ENCODE data around the gene SEPTIN6. TPM values are rescaled to one million over a fixed set of nuclear protein-coding genes. Genes with fewer than 3 reads are reported as not detected.

Gene SEPTIN6
- total and polyA plus RNA-seq, 2 donors (not counting 3 experiments of a cell fraction or from before 2014, with no cell fraction given): 23.1 to 31.8 TPM

DNA sequence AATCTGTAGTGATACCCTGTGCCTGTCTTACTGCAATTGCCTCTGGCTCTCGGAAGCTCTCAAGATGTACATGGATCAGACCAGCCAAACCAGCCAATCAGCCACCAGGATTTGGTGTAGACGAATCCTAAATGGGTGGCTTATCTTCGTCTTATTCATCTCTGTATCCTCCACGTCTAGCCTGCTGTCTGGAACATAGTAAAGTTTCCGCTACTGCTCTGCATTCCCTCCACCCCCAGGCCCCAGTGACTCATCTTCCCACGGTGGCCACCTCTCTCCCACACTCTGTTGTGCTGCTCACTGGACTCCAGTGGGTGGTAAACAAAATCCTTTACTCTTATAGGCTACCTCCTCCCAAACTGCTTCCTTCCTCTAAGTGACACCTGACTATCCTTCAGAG is 37.8 kb downstream of the SEPTIN6 start:
- dilution Hi-C loops (cut with MboI; ENCODE audit: extremely low pct_ligation_motif_present, low sequenced_read_pairs): no loop called here
- Histone ChIP-seq H4K20me1 (replicated peaks; ENCODE audit: control insufficient read depth, extremely low read depth, insufficient read depth, low read length) (no peaks in the 10 kb centered on the region), H3K36me3 (ENCODE audit: control insufficient read depth in 2 of 2, extremely low read depth in 1 of 2, insufficient read depth in 2 of 2, low read length in 2 of 2) (no peaks in the 10 kb centered on the region), H3K27ac (ENCODE audit: insufficient read depth, low read depth, low read length) (peak overlapping the region; percentile 83), H3K4me3 (replicated peaks in 1 of 3; ENCODE audit: insufficient read depth in 1 of 3, low read depth in 1 of 3, low read length in 3 of 3) (no peak overlapping the region), H3K27me3 (ENCODE audit: control insufficient read depth in 2 of 2, insufficient read depth in 2 of 2, low read length in 2 of 2) (no peaks in the 10 kb centered on the region), H3K9me1 (replicated peaks; ENCODE audit: control insufficient read depth, extremely low read depth, insufficient read depth, low read length) (no peaks in the 10 kb centered on the region), H2AFZ (ENCODE audit: low read depth, low read length) (no peak overlapping the region), H3K9me3 (replicated peaks; ENCODE audit: control insufficient read depth, insufficient read depth, low read length) (no peaks in the 10 kb centered on the region), H3K79me2 (ENCODE audit: control insufficient read depth, insufficient read depth, low read length) (no peaks in the 10 kb centered on the region), H3K4me1 (ENCODE audit: control insufficient read depth, extremely low read depth, insufficient read depth, low read length) (peaks cover 14% of the 10 kb centered on the region), H3K9ac (replicated peaks; ENCODE audit: extremely low read depth, insufficient read depth, low read length) (no peak overlapping the region), H3K4me2 (ENCODE audit: insufficient read depth, low read length) (peak overlapping the region; percentile 29)
- intact Hi-C loops (cut with micrococcal nuclease): loop anchor here (5.0 kb wide), 1 partner anchor 37 kb away; the partner anchor contains the start of gene SEPTIN6
- TF ChIP-seq POLR2A (IDR thresholded peaks at IDR 0.05; ENCODE audit: low read depth, low read length) (no peak), JUN (IDR thresholded peaks at IDR 0.05; ENCODE audit: borderline replicate concordance, insufficient read depth, insufficient read length, low read depth) (no peak), GATA2 (IDR thresholded peaks at IDR 0.05; ENCODE audit: insufficient read depth, insufficient read length, low read depth, low read length) (peak; percentile 18), EZH2 (IDR thresholded peaks at IDR 0.05; ENCODE audit: borderline replicate concordance, low read depth, low read length, severe bottlenecking) (no peak), FOS (IDR thresholded peaks at IDR 0.05; ENCODE audit: borderline replicate concordance, insufficient read depth, low read length) (peak; percentile 75), POLR2AphosphoS5 (IDR thresholded peaks at IDR 0.05; ENCODE audit: insufficient read depth, low read depth, low read length) (no peak), MYC (IDR thresholded peaks at IDR 0.05; ENCODE audit: low read depth, low read length) (no peak)
- TF ChIP-seq, protein P1, sequence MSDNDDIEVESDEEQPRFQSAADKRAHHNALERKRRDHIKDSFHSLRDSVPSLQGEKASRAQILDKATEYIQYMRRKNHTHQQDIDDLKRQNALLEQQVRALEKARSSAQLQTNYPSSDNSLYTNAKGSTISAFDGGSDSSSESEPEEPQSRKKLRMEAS (IDR thresholded peaks at IDR 0.05; ENCODE audit: insufficient read depth, insufficient read length): no peak
- TF ChIP-seq, protein P2, sequence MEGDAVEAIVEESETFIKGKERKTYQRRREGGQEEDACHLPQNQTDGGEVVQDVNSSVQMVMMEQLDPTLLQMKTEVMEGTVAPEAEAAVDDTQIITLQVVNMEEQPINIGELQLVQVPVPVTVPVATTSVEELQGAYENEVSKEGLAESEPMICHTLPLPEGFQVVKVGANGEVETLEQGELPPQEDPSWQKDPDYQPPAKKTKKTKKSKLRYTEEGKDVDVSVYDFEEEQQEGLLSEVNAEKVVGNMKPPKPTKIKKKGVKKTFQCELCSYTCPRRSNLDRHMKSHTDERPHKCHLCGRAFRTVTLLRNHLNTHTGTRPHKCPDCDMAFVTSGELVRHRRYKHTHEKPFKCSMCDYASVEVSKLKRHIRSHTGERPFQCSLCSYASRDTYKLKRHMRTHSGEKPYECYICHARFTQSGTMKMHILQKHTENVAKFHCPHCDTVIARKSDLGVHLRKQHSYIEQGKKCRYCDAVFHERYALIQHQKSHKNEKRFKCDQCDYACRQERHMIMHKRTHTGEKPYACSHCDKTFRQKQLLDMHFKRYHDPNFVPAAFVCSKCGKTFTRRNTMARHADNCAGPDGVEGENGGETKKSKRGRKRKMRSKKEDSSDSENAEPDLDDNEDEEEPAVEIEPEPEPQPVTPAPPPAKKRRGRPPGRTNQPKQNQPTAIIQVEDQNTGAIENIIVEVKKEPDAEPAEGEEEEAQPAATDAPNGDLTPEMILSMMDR (IDR thresholded peaks at IDR 0.05; ENCODE audit: extremely low read depth in 1 of 2, insufficient read depth in 1 of 2, low read depth in 1 of 2, low read length in 2 of 2): no peak
- POLR2A ChIA-PET: interaction anchor here (1.1 kb wide), 1 partner anchor 38 kb away, joined by 4 read pairs; the partner anchor contains the start of gene SEPTIN6
- FAIRE-seq (peak; percentile 84), DNase-seq (ENCODE audit: low read depth, low spot score) (peak; percentile 84)
- no TSS peak for BruUV-seq (replicated peaks)
- CTCF ChIA-PET: interaction anchor here (1.1 kb wide), 1 partner anchor 45 kb away, joined by 7 read pairs; no protein-coding TSS in a partner anchor

All from endothelial cell of umbilical vein (primary cell).